ENCODE results near the gene ERF.

GRCh38 chr19:42286349-42287016 lies 31.6 kb upstream of the ERF start:
- TF ChIP-seq CTCF (IDR thresholded peaks at IDR 0.05) (no peak), EZH2phosphoT487 (IDR thresholded peaks at IDR 0.05) (no peak), EZH2 (IDR thresholded peaks at IDR 0.05) (no peak)
